Activated T-cell treated with anti-CD3 and anti-CD28 coated beads, Interleukin-2, amount 50 U/mL, for 4 hours (primary cell): ENCODE measurements around the gene PACSIN1. TPM values are rescaled to one million over a fixed set of nuclear protein-coding genes. Genes with fewer than 3 reads are reported as not detected.

ENCODE experiments used
- ATAC-seq, 2 donors: fragments of 200-7000 bp; cut with Tn5 transposase; one replicate each; pipeline ENCODE4 v1.10.0; 2021
- DNase-seq: peaks from one replicate; pipeline ENCODE4 v3.0.0-alpha.2; 2020
- H3K27me3 Mint-ChIP-seq: one replicate; pipeline ENCODE4 v1.8.0; 2021; ENCODE audit warnings: low read depth, mixed read lengths
- H3K36me3 Mint-ChIP-seq: one replicate; pipeline ENCODE4 v1.8.0; 2022; ENCODE audit warnings: mixed read lengths; ENCODE audit not compliant: insufficient read depth
- H3K4me1 Mint-ChIP-seq: one replicate; pipeline ENCODE4 v1.8.0; 2021; ENCODE audit warnings: low read depth, mixed read lengths
- H3K4me3 Mint-ChIP-seq: one replicate; pipeline ENCODE4 v1.8.0; 2021; ENCODE audit warnings: mild to moderate bottlenecking, moderate library complexity, mixed read lengths
- H3K9me3 Mint-ChIP-seq: one replicate; pipeline ENCODE4 v1.8.0; 2021; ENCODE audit warnings: mixed read lengths
- total RNA-seq, 3 donors: library from RNA; stranded (reverse); gene quantifications; one replicate each; pipeline ENCODE4 v1.2.1, GENCODE V29; 2021

Gene PACSIN1
- total RNA-seq, 3 donors from 2014 or later, result 0.05 TPM; not detected in 2

- no peaks in the 10 kb centered on the region for H3K9me3 Mint-ChIP-seq
- H3K36me3 Mint-ChIP-seq, result no peaks in the 10 kb centered on the region
- DNase-seq (no peak), ATAC-seq (no peak)
- H3K4me3 Mint-ChIP-seq, result no peak overlapping the region
- no peaks in the 10 kb centered on the region for H3K27me3 Mint-ChIP-seq
- no peaks in the 10 kb centered on the region for H3K4me1 Mint-ChIP-seq
These were observed 20.5 kb upstream of the PACSIN1 start for GRCh38 chr6:34445313-34445860.

- Mint-ChIP-seq H3K36me3 (no peaks in the 10 kb centered on the region), H3K4me3 (no peak overlapping the region), H3K9me3 (peaks cover 5% of the 10 kb centered on the region), H3K27me3 (no peaks in the 10 kb centered on the region), H3K4me1 (no peaks in the 10 kb centered on the region)
- DNase-seq (no peak), ATAC-seq (no peak)
These were observed 18.5 kb upstream of the PACSIN1 start for GRCh38 chr6:34447386-34447785.

- Mint-ChIP-seq H3K36me3 (no peaks in the 10 kb centered on the region), H3K4me1 (no peaks in the 10 kb centered on the region), H3K4me3 (no peak overlapping the region), H3K27me3 (no peaks in the 10 kb centered on the region), H3K9me3 (peaks cover 5% of the 10 kb centered on the region)
- no peak for DNase-seq
- ATAC-seq, result no peak
These were observed 18.0 kb upstream of the PACSIN1 start for GRCh38 chr6:34447910-34448309.

- no peak overlapping the region for H3K4me3 Mint-ChIP-seq
- no peaks in the 10 kb centered on the region for H3K4me1 Mint-ChIP-seq
- peaks cover 5% of the 10 kb centered on the region for H3K9me3 Mint-ChIP-seq
- H3K36me3 Mint-ChIP-seq, result no peaks in the 10 kb centered on the region
- ATAC-seq (no peak), DNase-seq (no peak)
- no peaks in the 10 kb centered on the region for H3K27me3 Mint-ChIP-seq
These were observed 14.7 kb upstream of the PACSIN1 start for GRCh38 chr6:34451192-34451591.

GRCh38 chr6:34455831-34456230 lies 10.0 kb upstream of the PACSIN1 start:
- DNase-seq (no peak), ATAC-seq (no peak)
- Mint-ChIP-seq H3K4me3 (no peak overlapping the region), H3K27me3 (no peaks in the 10 kb centered on the region), H3K36me3 (no peaks in the 10 kb centered on the region), H3K4me1 (no peaks in the 10 kb centered on the region), H3K9me3 (peaks cover 5% of the 10 kb centered on the region)

- H3K27me3 Mint-ChIP-seq, result no peaks in the 10 kb centered on the region
- no peak for ATAC-seq
- no peak overlapping the region for H3K4me3 Mint-ChIP-seq
- H3K36me3 Mint-ChIP-seq, result no peaks in the 10 kb centered on the region
- H3K9me3 Mint-ChIP-seq, result no peaks in the 10 kb centered on the region
- no peak for DNase-seq
- H3K4me1 Mint-ChIP-seq, result no peaks in the 10 kb centered on the region
These were observed 8.5 kb upstream of the PACSIN1 start for GRCh38 chr6:34457382-34457741.

GRCh38 chr6:34457742-34458735 lies 7.8 kb upstream of the PACSIN1 start:
- Mint-ChIP-seq H3K27me3 (no peaks in the 10 kb centered on the region), H3K4me1 (no peaks in the 10 kb centered on the region), H3K36me3 (no peaks in the 10 kb centered on the region), H3K9me3 (no peaks in the 10 kb centered on the region), H3K4me3 (no peak overlapping the region)
- ATAC-seq (no peak), DNase-seq (no peak)

- ATAC-seq (peak; percentile 71 to 77), DNase-seq (peak; percentile 40)
- H3K4me1 Mint-ChIP-seq, result peaks cover 1% of the 10 kb centered on the region
- H3K27me3 Mint-ChIP-seq, result peaks cover 9% of the 10 kb centered on the region
- H3K36me3 Mint-ChIP-seq, result no peaks in the 10 kb centered on the region
- H3K4me3 Mint-ChIP-seq, result no peak overlapping the region
- H3K9me3 Mint-ChIP-seq, result no peaks in the 10 kb centered on the region
These were observed 5.8 kb upstream of the PACSIN1 start for GRCh38 chr6:34459899-34460593.

GRCh38 chr6:34460796-34461507 lies 4.9 kb upstream of the PACSIN1 start:
- Mint-ChIP-seq H3K4me3 (no peak overlapping the region), H3K27me3 (peaks cover 17% of the 10 kb centered on the region), H3K9me3 (no peaks in the 10 kb centered on the region), H3K36me3 (no peaks in the 10 kb centered on the region), H3K4me1 (peaks cover 6% of the 10 kb centered on the region)
- no peak for DNase-seq
- no peak for ATAC-seq

- ATAC-seq (no peak), DNase-seq (no peak)
- Mint-ChIP-seq H3K36me3 (no peaks in the 10 kb centered on the region), H3K4me3 (no peak overlapping the region), H3K4me1 (peaks cover 8% of the 10 kb centered on the region), H3K9me3 (no peaks in the 10 kb centered on the region), H3K27me3 (peaks cover 25% of the 10 kb centered on the region)
These were observed 3.9 kb upstream of the PACSIN1 start for GRCh38 chr6:34462010-34462409.

- Mint-ChIP-seq H3K4me1 (peaks cover 8% of the 10 kb centered on the region), H3K4me3 (no peak overlapping the region), H3K27me3 (peaks cover 28% of the 10 kb centered on the region), H3K36me3 (no peaks in the 10 kb centered on the region), H3K9me3 (no peaks in the 10 kb centered on the region)
- ATAC-seq (no peak), DNase-seq (no peak)
These were observed 3.3 kb upstream of the PACSIN1 start for GRCh38 chr6:34462551-34462971.

- no peak for ATAC-seq
- no peak for DNase-seq
- H3K9me3 Mint-ChIP-seq, result no peaks in the 10 kb centered on the region
- H3K27me3 Mint-ChIP-seq, result peaks cover 28% of the 10 kb centered on the region
- H3K36me3 Mint-ChIP-seq, result no peaks in the 10 kb centered on the region
- H3K4me3 Mint-ChIP-seq, result no peak overlapping the region
- H3K4me1 Mint-ChIP-seq, result peaks cover 8% of the 10 kb centered on the region
These were observed 2.6 kb upstream of the PACSIN1 start for GRCh38 chr6:34463299-34463698.

- DNase-seq (no peak), ATAC-seq (no peak)
- peaks cover 29% of the 10 kb centered on the region for H3K27me3 Mint-ChIP-seq
- no peak overlapping the region for H3K4me3 Mint-ChIP-seq
- peaks cover 8% of the 10 kb centered on the region for H3K4me1 Mint-ChIP-seq
- H3K9me3 Mint-ChIP-seq, result no peaks in the 10 kb centered on the region
- H3K36me3 Mint-ChIP-seq, result no peaks in the 10 kb centered on the region
These were observed 2.0 kb upstream of the PACSIN1 start for GRCh38 chr6:34463849-34464248.
